Epithelial cell of prostate (primary cell): ENCODE data around the gene WIZ.
"Not testable (repeated sequence)": the region's sequence is repeated elsewhere in the genome, so short reads cannot be mapped to it uniquely, and the experiment has no call there.

Experiments
- DNase-seq: peaks from one replicate; pipeline ENCODE4 v3.0.0-alpha.2; 2011; ENCODE audit warnings: low read depth, low spot score
- H3K27ac ChIP-seq: fragments of 450-650 bp; 2 replicates; pipeline ENCODE4 v1.5.1; 2017; ENCODE audit warnings: mild to moderate bottlenecking

Gene WIZ

DNA sequence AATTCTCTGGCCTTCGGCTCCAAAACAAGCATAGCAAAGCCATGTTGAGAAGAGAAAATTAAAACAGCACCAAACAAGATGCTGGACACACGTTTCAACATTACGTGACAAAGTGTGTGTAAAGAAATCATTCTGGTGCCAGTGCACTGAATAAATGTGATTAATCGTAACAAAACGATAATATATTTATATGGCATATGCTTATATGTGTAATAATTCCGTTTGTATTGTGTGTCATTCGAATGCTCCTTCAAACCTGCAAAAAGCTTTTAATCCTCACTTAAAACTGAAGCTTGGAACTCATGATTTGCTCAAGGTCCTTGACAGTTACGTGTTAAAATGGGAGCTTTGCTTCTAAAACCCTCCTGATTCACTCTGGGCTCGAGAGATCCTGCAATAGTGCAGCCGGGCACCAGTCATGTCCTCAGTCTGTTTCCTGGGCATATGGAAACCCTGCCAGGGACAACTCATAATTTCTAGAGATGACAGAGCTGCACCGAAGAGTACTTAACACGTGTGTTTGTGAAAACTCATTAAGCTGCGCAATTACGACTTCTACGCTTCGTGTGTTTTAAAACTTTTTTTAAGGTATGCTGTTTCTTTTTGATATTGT, 30.2 kb downstream of the WIZ start:
- H3K27ac ChIP-seq = peak overlapping the region; percentile 63
- no peak for DNase-seq

- H3K27ac ChIP-seq = peak within 1 kb of the TSS; percentile 63
- peak; percentile 98 for DNase-seq
Observed at GRCh38 chr19:15418579-15419412, 31.0 kb downstream of the WIZ start, which contains the start of gene AKAP8L. Gene AKAP8L (minus strand): TSS chr19:15418988. CDS start chr19:15418923, 65 bp downstream.

- DNase-seq = no peak
- H3K27ac ChIP-seq = peak overlapping the region; percentile 63
Observed at GRCh38 chr19:15418231-15418578, 31.6 kb downstream of the WIZ start.

DNA sequence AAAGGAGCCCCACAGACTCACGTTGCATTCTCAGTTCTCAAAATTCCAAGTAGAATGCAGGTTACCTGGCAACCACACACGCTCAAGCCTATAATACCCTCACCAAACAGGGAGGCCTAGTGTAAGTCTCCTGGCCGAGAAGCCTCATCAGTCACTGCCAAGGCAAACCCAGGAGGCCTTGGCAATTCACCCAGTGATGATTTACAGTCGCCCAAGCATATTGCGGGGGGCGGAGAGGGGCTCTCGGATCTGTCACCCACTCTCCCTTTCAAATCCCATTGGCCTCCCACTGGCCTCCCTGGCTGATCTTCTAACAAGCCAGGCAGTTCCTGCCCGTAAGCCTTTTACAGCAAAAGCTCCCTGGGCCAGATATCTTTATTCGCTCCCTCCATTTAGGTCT, 32.1 kb downstream of the WIZ start:
- peak overlapping the region; percentile 63 for H3K27ac ChIP-seq
- DNase-seq = no peak

- no peak overlapping the region for H3K27ac ChIP-seq
- no peak for DNase-seq
Observed at GRCh38 chr19:15412832-15413231, 36.9 kb downstream of the WIZ start.

DNA sequence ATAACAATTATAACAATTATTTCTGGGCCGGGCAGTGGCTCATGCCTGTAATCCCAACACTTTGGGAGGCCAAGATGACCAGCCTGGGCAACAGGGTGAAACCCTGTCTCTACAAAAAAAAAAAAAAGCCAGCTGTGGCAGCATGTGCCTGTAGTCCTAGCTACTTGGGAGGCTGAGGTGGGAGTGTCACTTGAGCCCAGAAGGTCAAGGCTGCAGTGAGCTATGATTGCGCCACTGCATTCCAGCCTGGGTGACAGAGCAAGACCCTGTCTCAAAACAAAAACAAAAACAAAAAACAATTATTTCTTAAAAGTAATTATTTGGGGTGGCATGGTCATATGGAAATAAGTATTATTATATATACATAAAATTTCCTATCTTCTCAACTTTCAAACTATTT, 38.4 kb downstream of the WIZ start:
- not testable (repeated sequence) for H3K27ac ChIP-seq, DNase-seq

DNA sequence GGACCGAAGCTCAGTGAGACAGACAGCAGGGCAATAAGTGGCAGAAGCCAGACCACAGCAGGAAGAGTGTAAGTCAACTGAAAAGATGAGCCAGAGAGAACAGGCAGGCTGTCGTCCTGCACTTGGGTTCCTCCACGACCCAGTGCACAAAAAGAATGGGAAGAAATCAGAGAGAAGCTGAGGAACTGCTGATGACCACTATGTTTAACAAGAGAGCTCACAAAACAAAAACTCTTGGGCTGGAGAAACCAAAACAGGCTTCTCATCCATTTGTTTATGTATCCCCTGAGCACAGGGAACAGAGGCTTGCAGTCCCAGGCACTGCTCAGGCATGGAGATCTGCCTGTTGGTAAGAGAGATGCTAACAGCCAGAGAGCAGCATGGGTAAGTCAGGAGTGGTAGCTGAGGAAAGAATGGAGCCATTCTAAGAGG, 45.0 kb downstream of the WIZ start:
- H3K27ac ChIP-seq = no peak overlapping the region
- DNase-seq = no peak

GRCh38 chr19:15404097-15404779, 45.5 kb downstream of the WIZ start:
- no peak overlapping the region for H3K27ac ChIP-seq
- no peak for DNase-seq

GRCh38 chr19:15403151-15403531, 46.6 kb downstream of the WIZ start:
- H3K27ac ChIP-seq = no peak overlapping the region
- DNase-seq = no peak

DNA sequence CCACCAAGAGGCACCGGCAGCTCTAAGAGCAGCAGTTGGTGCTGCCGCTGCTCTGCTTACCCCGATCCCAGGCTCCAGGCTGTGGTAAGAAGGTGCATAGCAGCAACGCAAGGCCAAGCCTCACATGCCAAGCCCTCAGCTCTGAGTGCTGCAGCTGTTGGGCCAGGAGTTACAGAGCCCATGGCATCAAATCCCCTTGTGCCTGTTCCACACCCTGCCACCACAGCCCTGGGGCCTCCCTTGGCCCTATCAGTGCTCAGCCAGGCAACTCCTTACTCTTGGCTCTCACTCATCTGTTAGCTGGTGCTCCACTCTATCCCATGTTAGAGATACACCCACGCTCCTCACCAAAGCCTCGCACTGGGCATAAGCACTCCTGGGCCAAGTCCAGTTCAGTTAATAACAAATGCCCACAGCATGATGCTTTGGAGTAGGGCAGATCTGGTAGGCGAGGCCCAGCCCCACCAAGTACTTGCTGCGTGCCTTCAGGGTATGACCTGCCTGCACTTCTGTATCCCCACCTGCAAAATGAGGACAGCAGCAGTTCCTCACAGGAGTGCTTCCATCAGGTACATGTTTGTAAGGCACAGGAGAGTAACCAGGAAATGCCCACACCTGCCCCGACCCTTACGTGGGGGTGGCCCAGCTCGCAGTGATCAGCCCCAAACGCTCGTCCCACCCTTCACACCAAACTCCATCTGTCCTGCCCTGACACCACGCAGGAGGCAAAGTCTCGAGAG, 47.2 kb downstream of the WIZ start:
- no peak overlapping the region for H3K27ac ChIP-seq
- no peak for DNase-seq

DNA sequence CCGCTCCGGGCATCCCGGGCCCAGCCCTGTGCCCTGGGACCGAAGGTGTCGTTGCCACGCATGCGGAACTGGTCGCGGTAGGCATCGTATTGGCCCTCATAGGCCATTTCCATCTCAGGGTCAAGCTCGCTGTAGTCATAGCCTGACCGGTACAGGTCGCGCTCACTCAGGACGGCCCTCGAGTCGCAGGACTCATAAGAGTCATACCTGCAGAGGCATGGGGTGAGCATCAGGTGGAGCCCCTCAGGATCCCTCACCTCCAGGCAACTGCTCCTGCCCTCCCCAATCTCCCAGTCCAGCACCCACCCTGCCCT, 48.4 kb downstream of the WIZ start:
- no peak for DNase-seq
- H3K27ac ChIP-seq = no peak overlapping the region

DNA sequence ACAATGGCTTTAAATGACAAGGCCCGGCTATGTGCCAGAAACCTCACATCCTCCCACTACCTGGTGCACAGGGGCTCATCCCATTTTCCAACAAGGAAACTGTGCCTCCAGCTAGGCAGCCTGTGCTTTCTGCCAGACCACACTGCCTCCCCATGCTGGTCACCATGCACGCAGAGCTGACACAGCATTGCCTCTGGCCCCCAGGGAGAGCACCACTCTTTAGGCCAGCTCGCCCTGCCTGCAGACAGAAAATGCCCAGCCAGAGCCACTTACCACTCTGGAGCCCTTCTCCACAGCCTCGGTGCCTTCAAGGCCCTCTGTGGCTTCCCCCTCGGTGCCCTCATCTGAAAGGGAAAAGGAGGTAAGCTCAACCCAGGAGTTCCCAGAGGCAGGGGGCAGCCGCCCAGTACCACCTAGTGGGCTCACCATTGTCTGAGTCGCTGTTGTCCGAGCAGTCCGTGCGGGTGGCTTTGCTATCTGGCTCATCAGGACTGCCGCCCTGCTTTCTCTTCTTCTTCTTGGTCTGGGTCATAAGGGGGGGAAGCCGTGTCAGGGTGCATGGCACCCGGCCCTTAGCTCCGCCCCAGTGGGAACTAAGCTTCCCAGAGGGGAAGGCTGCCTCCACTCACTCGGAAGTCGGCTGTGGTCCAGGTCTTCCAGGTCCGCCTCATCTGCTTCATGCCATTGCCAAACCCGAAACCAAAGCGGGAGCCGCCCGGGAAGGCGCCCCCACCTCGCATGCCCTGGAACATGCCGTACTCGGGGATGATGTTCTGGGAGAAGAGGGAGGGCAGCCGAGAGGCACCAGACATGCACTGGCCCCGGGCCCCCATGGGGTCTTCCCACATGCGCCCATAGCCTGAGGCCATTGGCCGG, 49.0 kb downstream of the WIZ start:
- DNase-seq = no peak
- H3K27ac ChIP-seq = no peak overlapping the region

DNA sequence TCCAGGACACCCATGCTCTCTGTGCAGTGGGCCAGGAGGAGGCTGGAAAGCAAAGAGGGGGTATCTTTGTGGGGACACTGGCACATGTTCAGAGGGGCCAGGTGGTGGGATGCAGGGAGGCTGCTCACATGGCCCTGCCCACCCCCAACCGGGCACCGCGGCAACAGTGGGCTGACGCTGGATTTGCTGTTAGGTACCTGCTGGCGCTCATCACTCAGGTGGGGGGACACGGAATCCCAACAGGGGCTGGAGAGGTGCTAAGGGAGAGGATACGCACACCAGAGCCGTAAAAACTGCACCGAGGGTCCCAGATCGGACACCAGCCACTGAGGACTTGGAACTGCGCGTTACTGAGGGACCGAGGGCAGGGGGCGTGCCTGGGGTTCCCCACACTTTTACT, 50.1 kb downstream of the WIZ start:
- DNase-seq = no peak
- no peak overlapping the region for H3K27ac ChIP-seq

DNA sequence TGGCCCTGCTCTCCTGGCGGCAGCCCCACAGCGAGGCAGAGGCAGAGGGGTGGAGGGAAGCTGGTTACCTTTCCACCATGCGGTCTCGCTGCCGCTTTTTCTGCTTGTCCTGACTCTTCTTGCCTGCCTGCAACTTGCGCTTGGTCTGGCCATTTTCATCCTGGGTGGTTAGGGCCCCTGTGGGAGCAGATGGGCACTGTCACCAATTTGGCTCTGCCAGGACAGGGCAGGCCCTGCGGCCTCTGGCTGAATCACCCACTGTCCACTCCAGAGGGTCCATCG, 50.6 kb downstream of the WIZ start:
- DNase-seq = no peak
- H3K27ac ChIP-seq = no peak overlapping the region

GRCh38 chr19:15398501-15399233, 51.1 kb downstream of the WIZ start:
- DNase-seq = no peak
- H3K27ac ChIP-seq = no peak overlapping the region

DNA sequence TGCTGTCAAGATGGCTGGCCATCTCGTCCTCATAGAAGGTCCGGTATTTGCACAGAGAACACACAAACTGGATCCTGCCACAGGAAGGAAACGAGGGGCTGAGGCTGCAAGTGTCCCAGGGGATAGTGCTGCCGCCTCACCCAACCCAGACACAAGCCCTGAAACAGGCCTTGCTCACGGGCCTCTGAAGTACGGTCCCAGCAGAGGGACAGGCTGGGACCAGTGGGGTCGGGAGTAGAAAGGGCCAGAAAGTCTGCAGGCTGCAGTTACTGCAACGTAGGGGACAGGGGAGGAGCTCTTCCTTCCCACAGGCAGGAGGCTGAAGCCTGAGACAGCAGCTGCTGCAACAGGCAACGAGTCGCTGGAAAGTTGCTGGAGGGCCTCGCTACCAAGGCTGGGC, 52.0 kb downstream of the WIZ start:
- DNase-seq = no peak
- no peak overlapping the region for H3K27ac ChIP-seq

DNA sequence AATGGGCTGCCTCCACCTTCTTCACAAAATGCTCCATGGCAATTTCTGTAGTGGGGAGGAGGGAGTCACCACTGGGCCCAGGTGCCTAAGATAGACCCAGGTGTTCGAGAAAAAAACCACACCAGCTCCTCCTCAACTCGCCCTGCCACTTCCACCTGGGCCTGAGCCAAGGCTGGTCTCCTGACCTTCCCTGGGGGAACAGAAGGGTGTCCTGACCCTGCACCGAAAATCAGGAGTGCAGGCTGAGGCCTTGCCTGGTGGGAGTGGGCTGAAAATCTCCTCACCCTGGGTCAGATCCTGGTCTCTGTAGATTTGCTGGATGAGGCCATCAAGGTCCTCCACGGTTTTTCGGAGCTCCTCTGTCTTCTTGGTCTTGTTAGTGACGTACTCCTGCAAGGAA, 52.5 kb downstream of the WIZ start:
- no peak for DNase-seq
- H3K27ac ChIP-seq = no peak overlapping the region

- H3K27ac ChIP-seq = no peak overlapping the region
- no peak for DNase-seq
Observed at GRCh38 chr19:15396436-15396835, 53.3 kb downstream of the WIZ start.

- not testable (repeated sequence) for DNase-seq, H3K27ac ChIP-seq
Observed at GRCh38 chr19:15395251-15395650, 54.5 kb downstream of the WIZ start.
